ENCODE results near the gene ATXN7L1. TPM values are rescaled to one million over a fixed set of nuclear protein-coding genes. Genes with fewer than 3 reads are reported as not detected.

ATXN7L1 gene
- total and polyA plus RNA-seq, 8 donors, result 13.0 to 15.5 (median 13.8) TPM

- no peak for TF ChIP-seq CTCF (IDR thresholded peaks at IDR 0.05)
- H3K27ac ChIP-seq, result no peak overlapping the region
- intact Hi-C loops (cut with DNase I), result no loop called here
- ATAC-seq, result no peak
- no peaks in the 10 kb centered on the region for H3K9me3 ChIP-seq
- no peaks in the 10 kb centered on the region for H3K36me3 ChIP-seq
- no peaks in the 10 kb centered on the region for H3K27me3 ChIP-seq
- DNase-seq, result no peak
- no peaks in the 10 kb centered on the region for H3K4me1 ChIP-seq
- no peak overlapping the region for H3K4me3 ChIP-seq
These were observed 33.3 kb upstream of the ATXN7L1 start for GRCh38 chr7:105909742-105910141.

- Histone ChIP-seq H3K27me3 (no peaks in the 10 kb centered on the region), H3K9me3 (no peaks in the 10 kb centered on the region), H3K4me3 (no peak overlapping the region), H3K27ac (no peak overlapping the region), H3K4me1 (no peaks in the 10 kb centered on the region), H3K36me3 (no peaks in the 10 kb centered on the region)
- intact Hi-C loops (cut with DNase I), result no loop called here
- TF ChIP-seq CTCF (IDR thresholded peaks at IDR 0.05), result no peak
- DNase-seq (no peak), ATAC-seq (no peak)
These were observed 30.9 kb upstream of the ATXN7L1 start for GRCh38 chr7:105907129-105907846.

- Histone ChIP-seq H3K27ac (no peak overlapping the region), H3K4me3 (no peak overlapping the region), H3K36me3 (no peaks in the 10 kb centered on the region), H3K9me3 (no peaks in the 10 kb centered on the region), H3K27me3 (no peaks in the 10 kb centered on the region), H3K4me1 (no peaks in the 10 kb centered on the region)
- DNase-seq, result no peak
- intact Hi-C loops (cut with DNase I), result no loop called here
- TF ChIP-seq CTCF (IDR thresholded peaks at IDR 0.05), result no peak
- no peak for ATAC-seq
These were observed 30.3 kb upstream of the ATXN7L1 start for GRCh38 chr7:105906695-105907094.

GRCh38 chr7:105905910-105906568 is 29.6 kb upstream of the ATXN7L1 start:
- ATAC-seq (no peak), DNase-seq (peak in 1 of 4 donors; percentile 11)
- H3K9me3 ChIP-seq, result no peaks in the 10 kb centered on the region
- no peak for TF ChIP-seq CTCF (IDR thresholded peaks at IDR 0.05)
- H3K27ac ChIP-seq, result no peak overlapping the region
- no peaks in the 10 kb centered on the region for H3K27me3 ChIP-seq
- no peaks in the 10 kb centered on the region for H3K36me3 ChIP-seq
- H3K4me1 ChIP-seq, result no peaks in the 10 kb centered on the region
- intact Hi-C loops (cut with DNase I), result no loop called here
- H3K4me3 ChIP-seq, result no peak overlapping the region

- no peak for ATAC-seq
- no peak for DNase-seq
These were observed 29.0 kb upstream of the ATXN7L1 start for GRCh38 chr7:105905209-105905909.

More at GRCh38 chr7:105905209-105905909, 29.0 kb upstream of the ATXN7L1 start:
- Histone ChIP-seq H3K27me3 (no peaks in the 10 kb centered on the region), H3K4me1 (no peaks in the 10 kb centered on the region), H3K36me3 (no peaks in the 10 kb centered on the region), H3K4me3 (no peak overlapping the region), H3K9me3 (no peaks in the 10 kb centered on the region), H3K27ac (no peak overlapping the region)
- TF ChIP-seq CTCF (IDR thresholded peaks at IDR 0.05), result no peak
- intact Hi-C loops (cut with DNase I), result no loop called here

Measured in left lung (tissue), 10 donors.